Gastrocnemius medialis (tissue), 4 donors: ENCODE results near the gene SEMA5B. TPM values are rescaled to one million over a fixed set of nuclear protein-coding genes. Genes with fewer than 3 reads are reported as not detected.

Source experiments
- ATAC-seq, 2 donors: fragments of 150-250 bp; one replicate each; pipeline ENCODE4 v1.9.1; 2016
- DNase-seq, 2 donors: peaks; one replicate each; pipeline ENCODE4 v3.0.0-alpha.2; 2019
- H3K27ac ChIP-seq, 4 donors: fragments of 200-600 bp; sonication (generic); 1 replicate in 1 of 4; 2 replicates in 3 of 4; pipeline ENCODE4 v1.5.1; 2016 to 2018; ENCODE audit warnings: mild to moderate bottlenecking in 2 of 4, moderate library complexity in 1 of 4
- H3K27me3 ChIP-seq, 3 donors: fragments of 200-600 bp; sonication (generic) in 2 of 3; 1 replicate in 1 of 3; 2 replicates in 2 of 3; pipeline versions ENCODE4 v1.5.1 to v1.6.0; 2016 to 2019; ENCODE audit warnings: mild to moderate bottlenecking in 1 of 3, moderate library complexity in 1 of 3
- H3K36me3 ChIP-seq, 2 donors: fragments of 200-600 bp; sonication (generic) in 1 of 2; one replicate each; pipeline ENCODE4 v1.5.1; 2017 to 2018
- H3K4me1 ChIP-seq, 2 donors: fragments of 200-600 bp; sonication (generic) in 1 of 2; one replicate each; pipeline ENCODE4 v1.5.1; 2016 to 2017; ENCODE audit warnings: mild to moderate bottlenecking in 2 of 2
- H3K4me3 ChIP-seq, 4 donors: fragments of 200-600 bp; sonication (generic) in 3 of 4; 1 replicate in 1 of 4; 2 replicates in 3 of 4; pipeline ENCODE4 v1.5.1; 2016 to 2019; ENCODE audit warnings: mild to moderate bottlenecking in 2 of 4
- H3K9me3 ChIP-seq, 3 donors: fragments of 200-600 bp; sonication (generic) in 2 of 3; 1 replicate in 1 of 3; 2 replicates in 2 of 3; pipeline ENCODE4 v1.5.1; 2016 to 2019
- POLR2A ChIP-seq, 2 donors: fragments of 450-650 bp; IDR thresholded peaks; one replicate each; pipeline ENCODE4 v1.6.1; 2017; ENCODE audit warnings: antibody characterized with exemption in 2 of 2, mild to moderate bottlenecking in 2 of 2, moderate library complexity in 2 of 2
- in situ Hi-C, 4 donors: fragments of 200-750 bp; cut with MboI; loops; one replicate each; pipeline versions ENCODE4 v1.15.0 to v1.8.0; 2017; ENCODE audit warnings: low sequenced_read_pairs in 4 of 4
- intact Hi-C: fragments of 100-400 bp; cut with DNase I; formaldehyde crosslinking; loops from one replicate; pipeline ENCODE4 v1.15.1; 2023; ENCODE audit warnings: low total_unique reads
- total RNA-seq, 4 donors: library from RNA; depleted of rRNA; stranded (reverse); fragments of >200 nt; gene quantifications; one replicate each; pipeline versions ENCODE4 v1.1.0 to v1.2.3, GENCODE V29; 2016
- TF ChIP-seq, protein P1 (sequence below), 5 experiments: fragments of 450-650 bp in 3 of 5; fragments of 200-600 bp in 2 of 5; sonication (generic) in 2 of 5; IDR thresholded peaks in 4 of 5; conservative IDR thresholded peaks in 1 of 5; 1 replicate in 4 of 5; 2 replicates in 1 of 5; pipeline ENCODE4 v1.5.1; 2016 to 2019; ENCODE audit warnings: antibody characterized with exemption in 5 of 5, mild to moderate bottlenecking in 3 of 5, moderate library complexity in 3 of 5

SEMA5B gene
- total RNA-seq, 4 donors from 2014 or later: 0.10 to 0.26 TPM; not detected in 2

DNA sequence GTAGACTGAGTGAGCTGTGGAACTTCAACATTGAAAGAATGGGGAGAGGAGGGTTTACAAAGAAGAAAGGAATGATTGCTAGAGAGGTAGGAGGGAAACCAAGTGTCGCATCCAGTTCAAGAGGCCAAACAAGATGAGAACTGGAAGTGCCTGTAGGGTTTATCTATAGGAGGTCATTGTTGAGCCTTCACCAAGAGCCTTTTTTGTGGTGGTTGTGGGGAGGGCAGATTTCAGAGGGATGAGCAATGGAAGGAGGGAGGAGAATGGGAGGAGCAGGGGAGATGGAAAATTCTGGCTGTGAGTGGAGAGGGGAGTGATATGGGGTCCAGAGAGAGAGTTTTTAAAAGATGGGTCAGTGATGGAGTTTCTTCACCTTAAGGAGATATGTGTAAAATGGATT is 47.8 kb upstream of the SEMA5B start:
- Histone ChIP-seq H3K4me1 (peaks cover 8 to 9% of the 10 kb centered on the region in 2 donors), H3K27ac (no peak overlapping the region), H3K36me3 (no peaks in the 10 kb centered on the region), H3K27me3 (no peaks in the 10 kb centered on the region), H3K9me3 (no peaks in the 10 kb centered on the region), H3K4me3 (no peak overlapping the region)
- in situ Hi-C loops (no loop called here), intact Hi-C loops (no loop called here)
- no peak for DNase-seq
- TF ChIP-seq, protein P1, sequence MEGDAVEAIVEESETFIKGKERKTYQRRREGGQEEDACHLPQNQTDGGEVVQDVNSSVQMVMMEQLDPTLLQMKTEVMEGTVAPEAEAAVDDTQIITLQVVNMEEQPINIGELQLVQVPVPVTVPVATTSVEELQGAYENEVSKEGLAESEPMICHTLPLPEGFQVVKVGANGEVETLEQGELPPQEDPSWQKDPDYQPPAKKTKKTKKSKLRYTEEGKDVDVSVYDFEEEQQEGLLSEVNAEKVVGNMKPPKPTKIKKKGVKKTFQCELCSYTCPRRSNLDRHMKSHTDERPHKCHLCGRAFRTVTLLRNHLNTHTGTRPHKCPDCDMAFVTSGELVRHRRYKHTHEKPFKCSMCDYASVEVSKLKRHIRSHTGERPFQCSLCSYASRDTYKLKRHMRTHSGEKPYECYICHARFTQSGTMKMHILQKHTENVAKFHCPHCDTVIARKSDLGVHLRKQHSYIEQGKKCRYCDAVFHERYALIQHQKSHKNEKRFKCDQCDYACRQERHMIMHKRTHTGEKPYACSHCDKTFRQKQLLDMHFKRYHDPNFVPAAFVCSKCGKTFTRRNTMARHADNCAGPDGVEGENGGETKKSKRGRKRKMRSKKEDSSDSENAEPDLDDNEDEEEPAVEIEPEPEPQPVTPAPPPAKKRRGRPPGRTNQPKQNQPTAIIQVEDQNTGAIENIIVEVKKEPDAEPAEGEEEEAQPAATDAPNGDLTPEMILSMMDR (IDR thresholded peaks at IDR 0.05 in 4 of 5, conservative IDR thresholded peaks at IDR 0.05 in 1 of 5): no peak
- TF ChIP-seq POLR2A (IDR thresholded peaks at IDR 0.05): no peak
- ATAC-seq: no peak

DNA sequence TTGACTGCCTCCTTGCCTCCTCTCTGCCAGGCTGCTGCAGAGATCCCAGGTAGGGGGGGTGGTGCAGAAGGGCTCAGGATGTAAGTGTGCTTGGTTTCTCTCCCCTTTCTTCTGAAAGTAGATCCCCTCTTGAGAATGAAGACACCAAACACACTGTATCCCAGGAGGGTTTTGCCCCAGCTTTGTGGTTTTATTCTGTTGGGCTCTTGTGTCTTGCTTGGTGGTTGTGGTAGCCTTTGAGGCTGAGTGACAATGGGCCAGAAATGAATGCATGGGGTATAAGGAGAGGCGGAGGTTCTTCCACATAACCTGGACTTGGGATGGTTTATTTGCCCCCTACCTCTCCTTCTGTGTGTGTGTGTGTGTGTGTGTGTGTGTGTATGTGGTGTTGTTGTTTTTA is 45.0 kb upstream of the SEMA5B start:
- Histone ChIP-seq H3K4me1 (peaks cover 11 to 12% of the 10 kb centered on the region in 2 donors), H3K36me3 (no peaks in the 10 kb centered on the region), H3K9me3 (no peaks in the 10 kb centered on the region), H3K27me3 (no peaks in the 10 kb centered on the region), H3K27ac (no peak overlapping the region), H3K4me3 (no peak overlapping the region)
- TF ChIP-seq, protein P1 (IDR thresholded peaks at IDR 0.05 in 4 of 5, conservative IDR thresholded peaks at IDR 0.05 in 1 of 5): no peak
- no peak for TF ChIP-seq POLR2A (IDR thresholded peaks at IDR 0.05)
- ATAC-seq (no peak), DNase-seq (no peak)
- in situ Hi-C loops (no loop called here), intact Hi-C loops (no loop called here)

DNA sequence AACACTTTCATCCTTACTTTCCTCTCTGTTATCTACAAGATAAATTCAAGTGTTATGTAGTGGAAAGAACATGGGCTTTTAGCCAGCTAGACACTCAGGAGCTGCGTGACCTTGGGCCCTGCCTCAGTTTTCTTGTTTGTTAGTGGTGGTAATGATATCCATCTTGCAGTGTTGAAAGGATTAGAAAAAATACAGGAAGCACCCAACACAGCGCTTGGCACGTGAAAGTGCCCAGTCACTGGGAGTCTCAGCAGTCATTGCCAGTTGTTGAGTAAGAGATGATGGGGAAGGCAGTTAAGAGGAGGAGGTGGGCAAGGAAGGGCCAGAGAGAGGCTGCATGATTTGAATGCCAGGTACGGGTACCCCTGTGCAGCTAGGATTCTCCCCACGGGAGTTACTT is 44.6 kb upstream of the SEMA5B start:
- Histone ChIP-seq H3K9me3 (no peaks in the 10 kb centered on the region), H3K27ac (no peak overlapping the region), H3K36me3 (no peaks in the 10 kb centered on the region), H3K4me1 (peaks cover 11 to 12% of the 10 kb centered on the region in 2 donors), H3K4me3 (no peak overlapping the region), H3K27me3 (no peaks in the 10 kb centered on the region)
- in situ Hi-C loops: no loop called here
- ATAC-seq (no peak), DNase-seq (no peak)
- intact Hi-C loops: no loop called here
- TF ChIP-seq POLR2A (IDR thresholded peaks at IDR 0.05): no peak
- TF ChIP-seq, protein P1 (IDR thresholded peaks at IDR 0.05 in 4 of 5, conservative IDR thresholded peaks at IDR 0.05 in 1 of 5): no peak

DNA sequence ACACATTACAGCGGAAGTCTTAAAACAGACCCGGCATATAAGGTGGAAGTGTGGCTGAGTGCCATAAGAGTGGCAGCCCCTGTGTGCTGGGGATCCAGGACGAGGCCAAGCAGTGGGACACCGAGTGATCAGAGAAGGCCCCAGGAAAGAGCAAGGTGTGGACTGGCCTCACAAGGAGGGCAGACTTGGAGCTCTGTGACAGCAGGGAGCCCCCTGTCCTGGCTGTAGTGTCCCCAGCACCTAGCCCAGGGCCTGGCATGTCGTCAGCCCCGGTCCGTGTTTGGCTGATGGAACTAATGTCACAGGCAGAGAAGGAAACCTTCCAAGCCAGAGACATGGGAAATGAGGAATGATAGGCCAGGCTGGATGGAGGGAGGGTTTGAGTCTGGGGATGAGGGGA is 44.0 kb upstream of the SEMA5B start:
- intact Hi-C loops (no loop called here), in situ Hi-C loops (no loop called here)
- Histone ChIP-seq H3K27me3 (no peaks in the 10 kb centered on the region), H3K4me3 (no peak overlapping the region), H3K4me1 (peaks cover 8% of the 10 kb centered on the region in 2 donors), H3K27ac (peak overlapping the region in 1 of 4 donors; percentile 7), H3K36me3 (no peaks in the 10 kb centered on the region), H3K9me3 (no peaks in the 10 kb centered on the region)
- ATAC-seq (no peak), DNase-seq (no peak)
- TF ChIP-seq, protein P1 (IDR thresholded peaks at IDR 0.05 in 4 of 5, conservative IDR thresholded peaks at IDR 0.05 in 1 of 5): no peak
- no peak for TF ChIP-seq POLR2A (IDR thresholded peaks at IDR 0.05)

DNA sequence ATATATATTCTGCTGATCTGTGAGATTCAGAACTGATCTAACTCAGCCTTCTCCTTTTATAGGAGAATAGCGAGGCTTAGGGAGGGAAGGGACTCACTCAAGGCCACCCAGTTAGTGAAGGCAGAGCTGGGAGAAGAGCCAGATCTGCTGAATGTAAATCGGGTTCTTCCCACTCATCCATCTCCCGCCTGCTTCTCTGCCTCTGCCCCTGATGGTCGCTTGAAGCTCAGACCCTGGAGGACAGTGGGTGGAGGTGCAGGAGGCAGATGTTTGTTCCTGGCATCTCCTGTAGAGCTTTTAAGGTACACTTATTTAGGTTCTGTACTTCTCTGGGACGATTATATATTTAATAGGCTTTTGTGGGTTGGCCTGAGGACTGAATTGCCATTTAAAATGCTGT is 43.6 kb upstream of the SEMA5B start:
- intact Hi-C loops (no loop called here), in situ Hi-C loops (no loop called here)
- no peak for DNase-seq
- TF ChIP-seq, protein P1 (IDR thresholded peaks at IDR 0.05 in 4 of 5, conservative IDR thresholded peaks at IDR 0.05 in 1 of 5): no peak
- no peak for TF ChIP-seq POLR2A (IDR thresholded peaks at IDR 0.05)
- Histone ChIP-seq H3K4me3 (no peak overlapping the region), H3K9me3 (no peaks in the 10 kb centered on the region), H3K4me1 (peaks cover 6 to 10% of the 10 kb centered on the region in 2 donors), H3K36me3 (no peaks in the 10 kb centered on the region), H3K27ac (peak overlapping the region in 1 of 4 donors; percentile 7), H3K27me3 (no peaks in the 10 kb centered on the region)
- no peak for ATAC-seq
